ENCODE measurements around the gene RPEL1. TPM values are rescaled to one million over a fixed set of nuclear protein-coding genes. Genes with fewer than 3 reads are reported as not detected.

RPEL1 gene
- total and polyA plus RNA-seq, 7 donors = 0.01 TPM; not detected in 6

GRCh38 chr10:103291588-103291987, 45.9 kb downstream of the RPEL1 start:
- intact Hi-C loops (cut with DNase I) = no loop called here
- WGBS, 3 donors = 78 to 81% (median 79%) methylated on average over 4 of the region's 4 CpGs
- ATAC-seq (no peak), DNase-seq (no peak)
- TF ChIP-seq, protein P1, sequence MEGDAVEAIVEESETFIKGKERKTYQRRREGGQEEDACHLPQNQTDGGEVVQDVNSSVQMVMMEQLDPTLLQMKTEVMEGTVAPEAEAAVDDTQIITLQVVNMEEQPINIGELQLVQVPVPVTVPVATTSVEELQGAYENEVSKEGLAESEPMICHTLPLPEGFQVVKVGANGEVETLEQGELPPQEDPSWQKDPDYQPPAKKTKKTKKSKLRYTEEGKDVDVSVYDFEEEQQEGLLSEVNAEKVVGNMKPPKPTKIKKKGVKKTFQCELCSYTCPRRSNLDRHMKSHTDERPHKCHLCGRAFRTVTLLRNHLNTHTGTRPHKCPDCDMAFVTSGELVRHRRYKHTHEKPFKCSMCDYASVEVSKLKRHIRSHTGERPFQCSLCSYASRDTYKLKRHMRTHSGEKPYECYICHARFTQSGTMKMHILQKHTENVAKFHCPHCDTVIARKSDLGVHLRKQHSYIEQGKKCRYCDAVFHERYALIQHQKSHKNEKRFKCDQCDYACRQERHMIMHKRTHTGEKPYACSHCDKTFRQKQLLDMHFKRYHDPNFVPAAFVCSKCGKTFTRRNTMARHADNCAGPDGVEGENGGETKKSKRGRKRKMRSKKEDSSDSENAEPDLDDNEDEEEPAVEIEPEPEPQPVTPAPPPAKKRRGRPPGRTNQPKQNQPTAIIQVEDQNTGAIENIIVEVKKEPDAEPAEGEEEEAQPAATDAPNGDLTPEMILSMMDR (IDR thresholded peaks at IDR 0.05) = no peak
- Histone ChIP-seq H3K9me3 (no peaks in the 10 kb centered on the region), H3K27ac (no peak overlapping the region), H3K4me1 (no peaks in the 10 kb centered on the region), H3K36me3 (ENCODE audit: insufficient read depth in 1 of 2, low read depth in 1 of 2) (no peaks in the 10 kb centered on the region), H3K27me3 (ENCODE audit: insufficient read depth in 3 of 3, low read length in 2 of 3) (peaks cover 2 to 20% (median 7%) of the 10 kb centered on the region in 3 donors), H3K4me3 (no peak overlapping the region)

- peaks cover 0 to 4% (median 0%) of the 10 kb centered on the region in 3 donors for H3K27me3 ChIP-seq (ENCODE audit: insufficient read depth in 3 of 3, low read length in 2 of 3)
- ATAC-seq = no peak
- WGBS, 3 donors = 82 to 88% (median 87%) methylated on average over 2 of the region's 2 CpGs
- no peaks in the 10 kb centered on the region for H3K9me3 ChIP-seq
- no peak for DNase-seq
- H3K4me3 ChIP-seq = no peak overlapping the region
- H3K4me1 ChIP-seq = no peaks in the 10 kb centered on the region
- TF ChIP-seq, protein P1 (IDR thresholded peaks at IDR 0.05) = no peak
- intact Hi-C loops (cut with DNase I) = no loop called here
- no peaks in the 10 kb centered on the region for H3K36me3 ChIP-seq (ENCODE audit: insufficient read depth in 1 of 2, low read depth in 1 of 2)
- no peak overlapping the region for H3K27ac ChIP-seq
These were observed 49.8 kb downstream of the RPEL1 start for GRCh38 chr10:103295374-103296015.

Other genes with a start within 250 kb of the RPEL1 start
- 10 to 100 TPM; 64.5 to 94.6 (median 80.4) TPM for gene NT5C2, start 52.6 kb upstream of the RPEL1 start, total RNA-seq
- 10 to 100 TPM; 17.8 to 57.6 (median 41.5) TPM for gene NT5C2, start 52.6 kb upstream of the RPEL1 start, polyA plus RNA-seq
- gene INA, start 31.3 kb downstream of the RPEL1 start, total RNA-seq = not detected
- under 1 TPM in 2 of 3 donors, not detected in 1; 0.06 to 0.08 TPM for gene INA, start 31.3 kb downstream of the RPEL1 start, polyA plus RNA-seq
- gene PCGF6, start 105.3 kb downstream of the RPEL1 start, total RNA-seq = 10 to 100 TPM in 1 of 4 donors, 1 to 10 TPM in 3; 4.2 to 12.5 (median 8.3) TPM
- 10 to 100 TPM in 2 of 3 donors, 1 to 10 TPM in 1; 8.9 to 21.2 (median 10.1) TPM for gene PCGF6, start 105.3 kb downstream of the RPEL1 start, polyA plus RNA-seq
- gene TAF5, start 122.1 kb downstream of the RPEL1 start, total RNA-seq = 1 to 10 TPM; 3.2 to 4.5 (median 3.8) TPM
- gene TAF5, start 122.1 kb downstream of the RPEL1 start, polyA plus RNA-seq = 1 to 10 TPM; 2.9 to 5.2 (median 4.2) TPM
- gene ATP5MK, start 150.6 kb downstream of the RPEL1 start, total RNA-seq = 100 to 1,000 TPM; 573 to 670 (median 643) TPM
- 1,000 to 10,000 TPM; 1,165 to 1,454 (median 1,440) TPM for gene ATP5MK, start 150.6 kb downstream of the RPEL1 start, polyA plus RNA-seq
- 10 to 100 TPM; 14.5 to 34.7 (median 25.0) TPM for gene PDCD11, start 150.7 kb downstream of the RPEL1 start, total RNA-seq
- 10 to 100 TPM; 13.1 to 34.0 (median 19.1) TPM for gene PDCD11, start 150.7 kb downstream of the RPEL1 start, polyA plus RNA-seq
- gene CALHM2, start 206.5 kb downstream of the RPEL1 start, total RNA-seq = 1 to 10 TPM; 6.5 to 9.3 (median 7.3) TPM
- gene CALHM2, start 206.5 kb downstream of the RPEL1 start, polyA plus RNA-seq = 1 to 10 TPM; 6.3 to 7.8 (median 7.5) TPM
- not detected for gene CALHM1, start 213.0 kb downstream of the RPEL1 start, total RNA-seq
- gene CALHM1, start 213.0 kb downstream of the RPEL1 start, polyA plus RNA-seq = not detected
- not detected for gene CALHM3, start 233.4 kb downstream of the RPEL1 start, total RNA-seq
- gene CALHM3, start 233.4 kb downstream of the RPEL1 start, polyA plus RNA-seq = not detected
- 100 to 1,000 TPM in 1 of 4 donors, 10 to 100 TPM in 3; 33.6 to 103 (median 71.4) TPM for gene NEURL1, start 247.8 kb downstream of the RPEL1 start, total RNA-seq
- 10 to 100 TPM; 10.9 to 87.0 (median 35.9) TPM for gene NEURL1, start 247.8 kb downstream of the RPEL1 start, polyA plus RNA-seq